GM12891 (cell line): ENCODE measurements around the gene OPN1MW.
"Not testable (repeated sequence)": the region's sequence is repeated elsewhere in the genome, so short reads cannot be mapped to it uniquely, and the experiment has no call there.

Experiments
- PAX5 ChIP-seq: IDR thresholded peaks from 2 replicates; pipeline ENCODE4 v1.6.1; 2011; ENCODE audit warnings: low read length, moderate library complexity, mild to moderate bottlenecking; ENCODE audit not compliant: insufficient read depth, severe bottlenecking
- POLR2A ChIP-seq: IDR thresholded peaks from 2 replicates; pipeline ENCODE4 v1.6.1; 2011; ENCODE audit warnings: low read depth, low read length, control low read depth
- POLR2AphosphoS5 ChIP-seq: IDR thresholded peaks from 2 replicates; pipeline ENCODE4 v1.6.1; 2011; ENCODE audit warnings: low read depth, low read length, control low read depth
- TAF1 ChIP-seq: IDR thresholded peaks from 2 replicates; pipeline ENCODE4 v1.6.1; 2011; ENCODE audit warnings: low read depth, low read length, control low read depth

DNA sequence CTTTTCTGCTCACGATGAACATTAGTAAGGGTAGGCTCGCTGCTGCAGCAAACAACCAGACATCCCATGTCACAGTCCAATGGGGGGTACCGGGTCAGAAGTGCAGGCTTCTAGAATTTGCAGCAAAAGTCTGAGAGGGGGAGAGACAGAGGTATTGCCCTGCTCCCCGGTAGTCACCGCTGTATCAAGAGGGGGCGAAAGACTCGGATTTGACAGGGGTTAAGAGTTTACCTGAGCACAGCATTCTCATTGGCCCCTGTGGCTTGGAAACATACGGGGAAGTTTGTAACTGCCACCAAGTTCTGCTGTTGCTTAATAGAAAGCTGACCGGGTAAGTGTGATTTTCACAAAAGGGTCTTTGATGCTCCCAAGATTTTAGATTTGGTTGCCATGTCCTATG is 28.7 kb downstream of the OPN1MW start:
- TF ChIP-seq TAF1, POLR2A, POLR2AphosphoS5, PAX5: not testable (repeated sequence)
